Lower leg skin (tissue), 3 donors: ENCODE measurements around the gene PRPF19.

Source experiments
- CTCF ChIP-seq, 3 donors: fragments of 450-650 bp; IDR thresholded peaks; one replicate each; pipeline ENCODE4 v1.5.1; 2016; ENCODE audit warnings: antibody characterized with exemption in 3 of 3, mild to moderate bottlenecking in 3 of 3, moderate library complexity in 2 of 3
- POLR2A ChIP-seq, 2 donors: fragments of 450-650 bp; IDR thresholded peaks; one replicate each; pipeline ENCODE4 v1.6.1; 2016 to 2017; ENCODE audit warnings: antibody characterized with exemption in 2 of 2, mild to moderate bottlenecking in 1 of 2, moderate library complexity in 1 of 2

GRCh38 chr11:60932605-60933356 is 26.4 kb upstream of the PRPF19 start:
- TF ChIP-seq CTCF (IDR thresholded peaks at IDR 0.05) (no peak), POLR2A (IDR thresholded peaks at IDR 0.05) (no peak)
